Mucosa of descending colon (tissue), 3 donors: Measurements from ENCODE around the gene SRRT. TPM values are rescaled to one million over a fixed set of nuclear protein-coding genes. Genes with fewer than 3 reads are reported as not detected.

Source experiments
- ATAC-seq: fragments of 200-7000 bp; cut with Tn5 transposase; one replicate; pipeline ENCODE4 v1.9.1; 2020; ENCODE audit warnings: mild to moderate bottlenecking, moderate library complexity
- DNase-seq, 3 donors: peaks; one replicate each; pipeline ENCODE4 v3.0.0-alpha.2; 2020
- H3K36me3 ChIP-seq: fragments of 200-600 bp; one replicate; pipeline ENCODE4 v1.8.0; 2021; ENCODE audit warnings: low read depth, mild to moderate bottlenecking
- H3K4me1 ChIP-seq: fragments of 200-600 bp; one replicate; pipeline ENCODE4 v1.8.0; 2021; ENCODE audit warnings: low read depth, mild to moderate bottlenecking
- H3K4me3 ChIP-seq: fragments of 200-600 bp; one replicate; pipeline ENCODE4 v1.8.0; 2021; ENCODE audit warnings: mild to moderate bottlenecking
- H3K9me3 ChIP-seq: fragments of 200-600 bp; one replicate; pipeline ENCODE4 v1.8.0; 2021; ENCODE audit warnings: mild to moderate bottlenecking
- CTCF ChIP-seq: fragments of 200-600 bp; IDR thresholded peaks from one replicate; pipeline ENCODE4 v1.8.0; 2022; ENCODE audit warnings: antibody characterized with exemption, mild to moderate bottlenecking
- intact Hi-C, 2 donors: fragments of 100-400 bp; cut with DNase I in 1 of 2; cut with micrococcal nuclease in 1 of 2; formaldehyde crosslinking; loops; one replicate each; pipeline versions ENCODE4 v1.11.0 to v1.11.1; 2022; cut with DNase I, micrococcal nuclease
- total RNA-seq, 3 donors: library from RNA; stranded (reverse); fragmentation: NEBNext Ultra II Directional in 2 of 3; extraction: Animal tissue kit (Norgen Biotek cat#: 25700) in 2 of 3; gene quantifications; one replicate each; pipeline versions ENCODE4 v1.2.1 to v1.2.4, GENCODE V29; 2021 to 2023
- donor health status: DM: no; HTN: no; CAD: no; lungs with moderate emphysema.
- donor health status: DM: no; HTN: no; CAD: no.
- donor health status: DM: no; HTN: yes; CAD: no.

Gene SRRT
- total RNA-seq, 3 donors from 2014 or later, result 112 to 129 (median 120) TPM

GRCh38 chr7:100859856-100860255 lies 15.0 kb upstream of the SRRT start:
- DNase-seq (peak in 1 of 3 donors; percentile 35), ATAC-seq (no peak)
- no peak for TF ChIP-seq CTCF
- Histone ChIP-seq H3K4me1 (no peaks in the 10 kb centered on the region), H3K9me3 (no peaks in the 10 kb centered on the region), H3K36me3 (peaks cover 6% of the 10 kb centered on the region), H3K4me3 (no peak overlapping the region)
- intact Hi-C loops, result loop anchor here (10.0 kb wide), 2 partner anchors 65 to 155 kb away; partner anchors contain the start of gene POP7 (in 1 of the 2)

GRCh38 chr7:100860702-100861615 lies 13.9 kb upstream of the SRRT start:
- no peaks in the 10 kb centered on the region for H3K9me3 ChIP-seq
- no peak overlapping the region for H3K4me3 ChIP-seq
- DNase-seq (no peak), ATAC-seq (no peak)
- no peak for TF ChIP-seq CTCF
- no peaks in the 10 kb centered on the region for H3K4me1 ChIP-seq
- intact Hi-C loops, result loop anchor here in 1 of 2 donors (10.0 kb wide), 1 partner anchor 156 kb away; the partner anchor contains the start of gene POP7
- H3K36me3 ChIP-seq, result peaks cover 6% of the 10 kb centered on the region

- Histone ChIP-seq H3K4me3 (no peak overlapping the region), H3K9me3 (no peaks in the 10 kb centered on the region), H3K36me3 (peaks cover 6% of the 10 kb centered on the region), H3K4me1 (peaks cover 2% of the 10 kb centered on the region)
- intact Hi-C loops, result loop anchor here in 1 of 2 donors (10.0 kb wide), 1 partner anchor 157 kb away; the partner anchor contains the start of gene POP7
- ATAC-seq (no peak), DNase-seq (peak in 1 of 3 donors; percentile 46)
- TF ChIP-seq CTCF, result no peak
Observed at GRCh38 chr7:100861616-100861985, 13.3 kb upstream of the SRRT start.

- intact Hi-C loops, result loop anchor here in 1 of 2 donors (10.0 kb wide), 1 partner anchor 159 kb away; the partner anchor contains the start of gene POP7
- H3K9me3 ChIP-seq, result no peaks in the 10 kb centered on the region
- H3K4me1 ChIP-seq, result peaks cover 6% of the 10 kb centered on the region
- DNase-seq (peak in 1 of 3 donors; percentile 73), ATAC-seq (no peak)
- peaks cover 6% of the 10 kb centered on the region for H3K36me3 ChIP-seq
- H3K4me3 ChIP-seq, result no peak overlapping the region
- no peak for TF ChIP-seq CTCF
Observed at GRCh38 chr7:100863406-100863950, 11.4 kb upstream of the SRRT start.

GRCh38 chr7:100864263-100864845 lies 10.5 kb upstream of the SRRT start:
- peaks cover 6% of the 10 kb centered on the region for H3K4me1 ChIP-seq
- H3K4me3 ChIP-seq, result no peak overlapping the region

More at GRCh38 chr7:100864263-100864845, 10.5 kb upstream of the SRRT start:
- peaks cover 6% of the 10 kb centered on the region for H3K36me3 ChIP-seq
- DNase-seq, result no peak
- intact Hi-C loops, result loop anchor here in 1 of 2 donors (10.0 kb wide), 1 partner anchor 160 kb away; the partner anchor contains the start of gene POP7
- TF ChIP-seq CTCF, result no peak
- ATAC-seq, result no peak
- H3K9me3 ChIP-seq, result no peaks in the 10 kb centered on the region
